ENCODE results near the gene FCN2.

DNA sequence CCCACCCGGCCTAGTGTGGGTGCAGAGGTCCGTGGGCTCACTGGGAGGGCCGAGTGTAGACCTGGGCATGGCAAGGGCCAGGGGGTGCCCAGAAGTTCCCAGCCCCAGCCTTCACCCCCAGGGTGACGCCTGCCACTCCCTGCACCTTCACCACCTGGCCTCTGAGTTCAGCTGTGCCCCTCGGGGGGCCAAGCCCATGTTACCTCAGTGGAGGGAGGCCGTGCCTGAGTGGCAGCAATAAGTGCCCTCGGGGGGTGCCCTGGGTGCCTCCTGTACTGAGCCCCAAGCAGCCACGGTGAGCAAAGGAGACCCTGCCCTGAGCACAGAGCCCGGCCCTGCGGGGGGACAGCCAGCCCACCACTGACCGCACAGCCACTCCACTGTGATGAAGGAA is 10.3 kb upstream of the FCN2 start:
- TF ChIP-seq ZNF274 (IDR thresholded peaks at IDR 0.05; ENCODE audit: low read length) (no peak), ZNF274 (tag by site-specific recombination; IDR thresholded peaks at IDR 0.05; ENCODE audit: borderline replicate concordance) (no peak), ZNF548 (tag by site-specific recombination; IDR thresholded peaks at IDR 0.05) (no peak), SETDB1 (IDR thresholded peaks at IDR 0.05; ENCODE audit: insufficient read length, low read length) (no peak), ZNF692 (tag by site-specific recombination; IDR thresholded peaks at IDR 0.05) (no peak), HOXA7 (CRISPR knock-in tag; IDR thresholded peaks at IDR 0.05; ENCODE audit: borderline replicate concordance) (no peak), BCL11A (tag by site-specific recombination; IDR thresholded peaks at IDR 0.05; ENCODE audit: low read depth) (no peak), ZNF530 (tag by site-specific recombination; IDR thresholded peaks at IDR 0.05; ENCODE audit: low read depth) (no peak)
- TF ChIP-seq, protein P1, sequence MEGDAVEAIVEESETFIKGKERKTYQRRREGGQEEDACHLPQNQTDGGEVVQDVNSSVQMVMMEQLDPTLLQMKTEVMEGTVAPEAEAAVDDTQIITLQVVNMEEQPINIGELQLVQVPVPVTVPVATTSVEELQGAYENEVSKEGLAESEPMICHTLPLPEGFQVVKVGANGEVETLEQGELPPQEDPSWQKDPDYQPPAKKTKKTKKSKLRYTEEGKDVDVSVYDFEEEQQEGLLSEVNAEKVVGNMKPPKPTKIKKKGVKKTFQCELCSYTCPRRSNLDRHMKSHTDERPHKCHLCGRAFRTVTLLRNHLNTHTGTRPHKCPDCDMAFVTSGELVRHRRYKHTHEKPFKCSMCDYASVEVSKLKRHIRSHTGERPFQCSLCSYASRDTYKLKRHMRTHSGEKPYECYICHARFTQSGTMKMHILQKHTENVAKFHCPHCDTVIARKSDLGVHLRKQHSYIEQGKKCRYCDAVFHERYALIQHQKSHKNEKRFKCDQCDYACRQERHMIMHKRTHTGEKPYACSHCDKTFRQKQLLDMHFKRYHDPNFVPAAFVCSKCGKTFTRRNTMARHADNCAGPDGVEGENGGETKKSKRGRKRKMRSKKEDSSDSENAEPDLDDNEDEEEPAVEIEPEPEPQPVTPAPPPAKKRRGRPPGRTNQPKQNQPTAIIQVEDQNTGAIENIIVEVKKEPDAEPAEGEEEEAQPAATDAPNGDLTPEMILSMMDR (tag by site-specific recombination; IDR thresholded peaks at IDR 0.05), result no peak
- TF ChIP-seq, protein P2, sequence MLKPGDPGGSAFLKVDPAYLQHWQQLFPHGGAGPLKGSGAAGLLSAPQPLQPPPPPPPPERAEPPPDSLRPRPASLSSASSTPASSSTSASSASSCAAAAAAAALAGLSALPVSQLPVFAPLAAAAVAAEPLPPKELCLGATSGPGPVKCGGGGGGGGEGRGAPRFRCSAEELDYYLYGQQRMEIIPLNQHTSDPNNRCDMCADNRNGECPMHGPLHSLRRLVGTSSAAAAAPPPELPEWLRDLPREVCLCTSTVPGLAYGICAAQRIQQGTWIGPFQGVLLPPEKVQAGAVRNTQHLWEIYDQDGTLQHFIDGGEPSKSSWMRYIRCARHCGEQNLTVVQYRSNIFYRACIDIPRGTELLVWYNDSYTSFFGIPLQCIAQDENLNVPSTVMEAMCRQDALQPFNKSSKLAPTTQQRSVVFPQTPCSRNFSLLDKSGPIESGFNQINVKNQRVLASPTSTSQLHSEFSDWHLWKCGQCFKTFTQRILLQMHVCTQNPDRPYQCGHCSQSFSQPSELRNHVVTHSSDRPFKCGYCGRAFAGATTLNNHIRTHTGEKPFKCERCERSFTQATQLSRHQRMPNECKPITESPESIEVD (tag by site-specific recombination; IDR thresholded peaks at IDR 0.05), result no peak
- TF ChIP-seq, protein P3, sequence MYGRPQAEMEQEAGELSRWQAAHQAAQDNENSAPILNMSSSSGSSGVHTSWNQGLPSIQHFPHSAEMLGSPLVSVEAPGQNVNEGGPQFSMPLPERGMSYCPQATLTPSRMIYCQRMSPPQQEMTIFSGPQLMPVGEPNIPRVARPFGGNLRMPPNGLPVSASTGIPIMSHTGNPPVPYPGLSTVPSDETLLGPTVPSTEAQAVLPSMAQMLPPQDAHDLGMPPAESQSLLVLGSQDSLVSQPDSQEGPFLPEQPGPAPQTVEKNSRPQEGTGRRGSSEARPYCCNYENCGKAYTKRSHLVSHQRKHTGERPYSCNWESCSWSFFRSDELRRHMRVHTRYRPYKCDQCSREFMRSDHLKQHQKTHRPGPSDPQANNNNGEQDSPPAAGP (tag by site-specific recombination; IDR thresholded peaks at IDR 0.05), result no peak
- TF ChIP-seq, protein P4, sequence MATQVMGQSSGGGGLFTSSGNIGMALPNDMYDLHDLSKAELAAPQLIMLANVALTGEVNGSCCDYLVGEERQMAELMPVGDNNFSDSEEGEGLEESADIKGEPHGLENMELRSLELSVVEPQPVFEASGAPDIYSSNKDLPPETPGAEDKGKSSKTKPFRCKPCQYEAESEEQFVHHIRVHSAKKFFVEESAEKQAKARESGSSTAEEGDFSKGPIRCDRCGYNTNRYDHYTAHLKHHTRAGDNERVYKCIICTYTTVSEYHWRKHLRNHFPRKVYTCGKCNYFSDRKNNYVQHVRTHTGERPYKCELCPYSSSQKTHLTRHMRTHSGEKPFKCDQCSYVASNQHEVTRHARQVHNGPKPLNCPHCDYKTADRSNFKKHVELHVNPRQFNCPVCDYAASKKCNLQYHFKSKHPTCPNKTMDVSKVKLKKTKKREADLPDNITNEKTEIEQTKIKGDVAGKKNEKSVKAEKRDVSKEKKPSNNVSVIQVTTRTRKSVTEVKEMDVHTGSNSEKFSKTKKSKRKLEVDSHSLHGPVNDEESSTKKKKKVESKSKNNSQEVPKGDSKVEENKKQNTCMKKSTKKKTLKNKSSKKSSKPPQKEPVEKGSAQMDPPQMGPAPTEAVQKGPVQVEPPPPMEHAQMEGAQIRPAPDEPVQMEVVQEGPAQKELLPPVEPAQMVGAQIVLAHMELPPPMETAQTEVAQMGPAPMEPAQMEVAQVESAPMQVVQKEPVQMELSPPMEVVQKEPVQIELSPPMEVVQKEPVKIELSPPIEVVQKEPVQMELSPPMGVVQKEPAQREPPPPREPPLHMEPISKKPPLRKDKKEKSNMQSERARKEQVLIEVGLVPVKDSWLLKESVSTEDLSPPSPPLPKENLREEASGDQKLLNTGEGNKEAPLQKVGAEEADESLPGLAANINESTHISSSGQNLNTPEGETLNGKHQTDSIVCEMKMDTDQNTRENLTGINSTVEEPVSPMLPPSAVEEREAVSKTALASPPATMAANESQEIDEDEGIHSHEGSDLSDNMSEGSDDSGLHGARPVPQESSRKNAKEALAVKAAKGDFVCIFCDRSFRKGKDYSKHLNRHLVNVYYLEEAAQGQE (tag by site-specific recombination; IDR thresholded peaks at IDR 0.05), result no peak

Data from HEK293 (cell line).